ENCODE data around the gene MAML1. TPM values are rescaled to one million over a fixed set of nuclear protein-coding genes. Genes with fewer than 3 reads are reported as not detected.
A peak's percentile ranks its signal among the peaks of the same experiment; 100 is the strongest.

Gene MAML1
- total and polyA plus RNA-seq, 2 experiments from 2014 or later = 9.6 to 43.9 TPM

DNA sequence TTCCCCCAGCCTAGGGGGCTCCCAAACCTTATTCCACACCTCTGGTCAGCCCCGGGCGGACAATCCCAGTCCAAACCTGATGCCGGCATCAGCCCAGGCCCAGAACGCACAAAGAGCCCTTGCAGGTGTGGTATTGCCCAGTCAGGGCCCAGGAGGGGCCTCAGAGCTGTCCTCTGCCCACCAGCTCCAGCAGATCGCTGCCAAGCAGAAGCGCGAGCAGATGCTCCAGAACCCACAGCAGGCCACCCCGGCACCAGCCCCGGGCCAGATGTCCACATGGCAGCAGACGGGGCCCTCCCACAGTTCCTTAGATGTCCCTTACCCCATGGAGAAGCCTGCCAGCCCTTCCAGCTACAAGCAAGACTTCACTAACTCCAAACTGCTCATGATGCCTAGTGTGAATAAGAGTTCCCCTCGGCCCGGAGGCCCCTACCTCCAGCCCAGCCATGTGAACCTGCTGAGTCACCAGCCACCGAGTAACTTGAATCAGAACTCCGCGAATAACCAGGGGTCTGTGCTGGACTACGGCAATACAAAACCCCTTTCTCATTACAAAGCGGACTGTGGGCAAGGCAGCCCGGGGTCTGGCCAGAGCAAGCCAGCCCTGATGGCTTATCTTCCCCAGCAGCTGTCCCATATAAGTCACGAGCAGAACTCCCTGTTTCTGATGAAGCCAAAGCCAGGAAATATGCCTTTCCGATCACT, 33.6 kb downstream of the MAML1 start:
- Mint-ChIP-seq H3K9me3 (no peaks in the 10 kb centered on the region), H3K27me3 (ENCODE audit: insufficient read depth, low read depth, poor library complexity) (peaks cover 3% of the 10 kb centered on the region), H3K4me3 (no peak overlapping the region), H3K4me1 (peaks cover 31% of the 10 kb centered on the region), H3K27ac (peak overlapping the region; percentile 94), H3K36me3 (ENCODE audit: low read depth) (peaks cover 55% of the 10 kb centered on the region)
- DNase-seq (ENCODE audit: low spot score) (no peak), ATAC-seq (no peak)
- Histone ChIP-seq H3K9me2 (ENCODE audit: insufficient read depth) (no peaks in the 10 kb centered on the region), H3K4me1 (ENCODE audit: insufficient read depth) (peaks cover 13% of the 10 kb centered on the region; the same call in 1 of the 2 replicates), H3K27me3 (ENCODE audit: insufficient read depth) (no peaks in the 10 kb centered on the region), H3K36me3 (ENCODE audit: insufficient read depth) (peaks cover 38% of the 10 kb centered on the region), H3K79me2 (replicated peaks; ENCODE audit: insufficient read depth) (peaks cover 55% of the 10 kb centered on the region), H3K27ac (ENCODE audit: low read depth) (peak overlapping the region; percentile 81; the same call in 1 of the 2 replicates), H3K4me2 (no peak overlapping the region), H4K20me1 (replicated peaks; ENCODE audit: insufficient read depth) (peaks cover 33% of the 10 kb centered on the region), H3F3A (replicated peaks; ENCODE audit: low read depth) (peaks cover 34% of the 10 kb centered on the region; the same call in 1 of the 2 replicates), H3K4me3 (no peak overlapping the region), H2AFZ (no peak overlapping the region)
- TF ChIP-seq JUNB (IDR thresholded peaks at IDR 0.05; ENCODE audit: unreplicated experiment) (no peak), ZNF331 (CRISPR knock-in tag; IDR thresholded peaks at IDR 0.05; ENCODE audit: low read depth) (no peak), EZH2 (IDR thresholded peaks at IDR 0.05; ENCODE audit: low read depth, unreplicated experiment) (no peak), NANOG (IDR thresholded peaks at IDR 0.05; ENCODE audit: borderline replicate concordance) (no peak), ZNF114 (CRISPR knock-in tag; IDR thresholded peaks at IDR 0.05) (no peak), EZH2phosphoT487 (IDR thresholded peaks at IDR 0.05; ENCODE audit: unreplicated experiment) (no peak), CREB1 (CRISPR knock-in tag; IDR thresholded peaks at IDR 0.05; ENCODE audit: low read depth) (no peak), STAT1 (IDR thresholded peaks at IDR 0.05; ENCODE audit: unreplicated experiment) (no peak), POLR2AphosphoS5 (IDR thresholded peaks at IDR 0.05; ENCODE audit: low read depth) (no peak)
- TF ChIP-seq, protein P1, sequence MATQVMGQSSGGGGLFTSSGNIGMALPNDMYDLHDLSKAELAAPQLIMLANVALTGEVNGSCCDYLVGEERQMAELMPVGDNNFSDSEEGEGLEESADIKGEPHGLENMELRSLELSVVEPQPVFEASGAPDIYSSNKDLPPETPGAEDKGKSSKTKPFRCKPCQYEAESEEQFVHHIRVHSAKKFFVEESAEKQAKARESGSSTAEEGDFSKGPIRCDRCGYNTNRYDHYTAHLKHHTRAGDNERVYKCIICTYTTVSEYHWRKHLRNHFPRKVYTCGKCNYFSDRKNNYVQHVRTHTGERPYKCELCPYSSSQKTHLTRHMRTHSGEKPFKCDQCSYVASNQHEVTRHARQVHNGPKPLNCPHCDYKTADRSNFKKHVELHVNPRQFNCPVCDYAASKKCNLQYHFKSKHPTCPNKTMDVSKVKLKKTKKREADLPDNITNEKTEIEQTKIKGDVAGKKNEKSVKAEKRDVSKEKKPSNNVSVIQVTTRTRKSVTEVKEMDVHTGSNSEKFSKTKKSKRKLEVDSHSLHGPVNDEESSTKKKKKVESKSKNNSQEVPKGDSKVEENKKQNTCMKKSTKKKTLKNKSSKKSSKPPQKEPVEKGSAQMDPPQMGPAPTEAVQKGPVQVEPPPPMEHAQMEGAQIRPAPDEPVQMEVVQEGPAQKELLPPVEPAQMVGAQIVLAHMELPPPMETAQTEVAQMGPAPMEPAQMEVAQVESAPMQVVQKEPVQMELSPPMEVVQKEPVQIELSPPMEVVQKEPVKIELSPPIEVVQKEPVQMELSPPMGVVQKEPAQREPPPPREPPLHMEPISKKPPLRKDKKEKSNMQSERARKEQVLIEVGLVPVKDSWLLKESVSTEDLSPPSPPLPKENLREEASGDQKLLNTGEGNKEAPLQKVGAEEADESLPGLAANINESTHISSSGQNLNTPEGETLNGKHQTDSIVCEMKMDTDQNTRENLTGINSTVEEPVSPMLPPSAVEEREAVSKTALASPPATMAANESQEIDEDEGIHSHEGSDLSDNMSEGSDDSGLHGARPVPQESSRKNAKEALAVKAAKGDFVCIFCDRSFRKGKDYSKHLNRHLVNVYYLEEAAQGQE (IDR thresholded peaks at IDR 0.05; ENCODE audit: unreplicated experiment) = no peak
- TF ChIP-seq, protein P2, sequence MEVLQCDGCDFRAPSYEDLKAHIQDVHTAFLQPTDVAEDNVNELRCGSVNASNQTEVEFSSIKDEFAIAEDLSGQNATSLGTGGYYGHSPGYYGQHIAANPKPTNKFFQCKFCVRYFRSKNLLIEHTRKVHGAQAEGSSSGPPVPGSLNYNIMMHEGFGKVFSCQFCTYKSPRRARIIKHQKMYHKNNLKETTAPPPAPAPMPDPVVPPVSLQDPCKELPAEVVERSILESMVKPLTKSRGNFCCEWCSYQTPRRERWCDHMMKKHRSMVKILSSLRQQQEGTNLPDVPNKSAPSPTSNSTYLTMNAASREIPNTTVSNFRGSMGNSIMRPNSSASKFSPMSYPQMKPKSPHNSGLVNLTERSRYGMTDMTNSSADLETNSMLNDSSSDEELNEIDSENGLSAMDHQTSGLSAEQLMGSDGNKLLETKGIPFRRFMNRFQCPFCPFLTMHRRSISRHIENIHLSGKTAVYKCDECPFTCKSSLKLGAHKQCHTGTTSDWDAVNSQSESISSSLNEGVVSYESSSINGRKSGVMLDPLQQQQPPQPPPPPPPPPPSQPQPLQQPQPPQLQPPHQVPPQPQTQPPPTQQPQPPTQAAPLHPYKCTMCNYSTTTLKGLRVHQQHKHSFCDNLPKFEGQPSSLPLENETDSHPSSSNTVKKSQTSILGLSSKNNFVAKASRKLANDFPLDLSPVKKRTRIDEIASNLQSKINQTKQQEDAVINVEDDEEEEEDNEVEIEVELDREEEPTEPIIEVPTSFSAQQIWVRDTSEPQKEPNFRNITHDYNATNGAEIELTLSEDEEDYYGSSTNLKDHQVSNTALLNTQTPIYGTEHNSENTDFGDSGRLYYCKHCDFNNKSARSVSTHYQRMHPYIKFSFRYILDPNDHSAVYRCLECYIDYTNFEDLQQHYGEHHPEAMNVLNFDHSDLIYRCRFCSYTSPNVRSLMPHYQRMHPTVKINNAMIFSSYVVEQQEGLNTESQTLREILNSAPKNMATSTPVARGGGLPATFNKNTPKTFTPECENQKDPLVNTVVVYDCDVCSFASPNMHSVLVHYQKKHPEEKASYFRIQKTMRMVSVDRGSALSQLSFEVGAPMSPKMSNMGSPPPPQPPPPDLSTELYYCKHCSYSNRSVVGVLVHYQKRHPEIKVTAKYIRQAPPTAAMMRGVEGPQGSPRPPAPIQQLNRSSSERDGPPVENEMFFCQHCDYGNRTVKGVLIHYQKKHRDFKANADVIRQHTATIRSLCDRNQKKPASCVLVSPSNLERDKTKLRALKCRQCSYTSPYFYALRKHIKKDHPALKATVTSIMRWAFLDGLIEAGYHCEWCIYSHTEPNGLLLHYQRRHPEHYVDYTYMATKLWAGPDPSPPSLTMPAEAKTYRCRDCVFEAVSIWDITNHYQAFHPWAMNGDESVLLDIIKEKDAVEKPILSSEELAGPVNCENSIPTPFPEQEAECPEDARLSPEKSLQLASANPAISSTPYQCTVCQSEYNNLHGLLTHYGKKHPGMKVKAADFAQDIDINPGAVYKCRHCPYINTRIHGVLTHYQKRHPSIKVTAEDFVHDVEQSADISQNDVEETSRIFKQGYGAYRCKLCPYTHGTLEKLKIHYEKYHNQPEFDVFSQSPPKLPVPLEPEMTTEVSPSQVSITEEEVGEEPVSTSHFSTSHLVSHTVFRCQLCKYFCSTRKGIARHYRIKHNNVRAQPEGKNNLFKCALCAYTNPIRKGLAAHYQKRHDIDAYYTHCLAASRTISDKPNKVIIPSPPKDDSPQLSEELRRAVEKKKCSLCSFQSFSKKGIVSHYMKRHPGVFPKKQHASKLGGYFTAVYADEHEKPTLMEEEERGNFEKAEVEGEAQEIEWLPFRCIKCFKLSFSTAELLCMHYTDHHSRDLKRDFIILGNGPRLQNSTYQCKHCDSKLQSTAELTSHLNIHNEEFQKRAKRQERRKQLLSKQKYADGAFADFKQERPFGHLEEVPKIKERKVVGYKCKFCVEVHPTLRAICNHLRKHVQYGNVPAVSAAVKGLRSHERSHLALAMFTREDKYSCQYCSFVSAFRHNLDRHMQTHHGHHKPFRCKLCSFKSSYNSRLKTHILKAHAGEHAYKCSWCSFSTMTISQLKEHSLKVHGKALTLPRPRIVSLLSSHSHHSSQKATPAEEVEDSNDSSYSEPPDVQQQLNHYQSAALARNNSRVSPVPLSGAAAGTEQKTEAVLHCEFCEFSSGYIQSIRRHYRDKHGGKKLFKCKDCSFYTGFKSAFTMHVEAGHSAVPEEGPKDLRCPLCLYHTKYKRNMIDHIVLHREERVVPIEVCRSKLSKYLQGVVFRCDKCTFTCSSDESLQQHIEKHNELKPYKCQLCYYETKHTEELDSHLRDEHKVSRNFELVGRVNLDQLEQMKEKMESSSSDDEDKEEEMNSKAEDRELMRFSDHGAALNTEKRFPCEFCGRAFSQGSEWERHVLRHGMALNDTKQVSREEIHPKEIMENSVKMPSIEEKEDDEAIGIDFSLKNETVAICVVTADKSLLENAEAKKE (CRISPR knock-in tag; IDR thresholded peaks at IDR 0.05) = no peak
- TF ChIP-seq, protein P3, sequence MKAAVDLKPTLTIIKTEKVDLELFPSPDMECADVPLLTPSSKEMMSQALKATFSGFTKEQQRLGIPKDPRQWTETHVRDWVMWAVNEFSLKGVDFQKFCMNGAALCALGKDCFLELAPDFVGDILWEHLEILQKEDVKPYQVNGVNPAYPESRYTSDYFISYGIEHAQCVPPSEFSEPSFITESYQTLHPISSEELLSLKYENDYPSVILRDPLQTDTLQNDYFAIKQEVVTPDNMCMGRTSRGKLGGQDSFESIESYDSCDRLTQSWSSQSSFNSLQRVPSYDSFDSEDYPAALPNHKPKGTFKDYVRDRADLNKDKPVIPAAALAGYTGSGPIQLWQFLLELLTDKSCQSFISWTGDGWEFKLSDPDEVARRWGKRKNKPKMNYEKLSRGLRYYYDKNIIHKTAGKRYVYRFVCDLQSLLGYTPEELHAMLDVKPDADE (IDR thresholded peaks at IDR 0.05) = no peak
- TF ChIP-seq, protein P4, sequence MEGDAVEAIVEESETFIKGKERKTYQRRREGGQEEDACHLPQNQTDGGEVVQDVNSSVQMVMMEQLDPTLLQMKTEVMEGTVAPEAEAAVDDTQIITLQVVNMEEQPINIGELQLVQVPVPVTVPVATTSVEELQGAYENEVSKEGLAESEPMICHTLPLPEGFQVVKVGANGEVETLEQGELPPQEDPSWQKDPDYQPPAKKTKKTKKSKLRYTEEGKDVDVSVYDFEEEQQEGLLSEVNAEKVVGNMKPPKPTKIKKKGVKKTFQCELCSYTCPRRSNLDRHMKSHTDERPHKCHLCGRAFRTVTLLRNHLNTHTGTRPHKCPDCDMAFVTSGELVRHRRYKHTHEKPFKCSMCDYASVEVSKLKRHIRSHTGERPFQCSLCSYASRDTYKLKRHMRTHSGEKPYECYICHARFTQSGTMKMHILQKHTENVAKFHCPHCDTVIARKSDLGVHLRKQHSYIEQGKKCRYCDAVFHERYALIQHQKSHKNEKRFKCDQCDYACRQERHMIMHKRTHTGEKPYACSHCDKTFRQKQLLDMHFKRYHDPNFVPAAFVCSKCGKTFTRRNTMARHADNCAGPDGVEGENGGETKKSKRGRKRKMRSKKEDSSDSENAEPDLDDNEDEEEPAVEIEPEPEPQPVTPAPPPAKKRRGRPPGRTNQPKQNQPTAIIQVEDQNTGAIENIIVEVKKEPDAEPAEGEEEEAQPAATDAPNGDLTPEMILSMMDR (conservative IDR thresholded peaks at IDR 0.05; ENCODE audit: low read depth in 2 of 2) = no peak

All from GM23338 (cell line).